HEK293T (cell line): ENCODE data around the gene CCDC126.
"Not testable (repeated sequence)": the region's sequence is repeated elsewhere in the genome, so short reads cannot be mapped to it uniquely, and the experiment has no call there.

ENCODE experiments used
- ARNT ChIP-seq: fragments of 450-650 bp; IDR thresholded peaks from 2 replicates; pipeline ENCODE4 v1.6.1; 2017; ENCODE audit warnings: mild to moderate bottlenecking
- BHLHE40 ChIP-seq: fragments of 450-650 bp; IDR thresholded peaks from 2 replicates; pipeline ENCODE4 v1.6.1; 2016; ENCODE audit warnings: mild to moderate bottlenecking, moderate library complexity, borderline replicate concordance
- ELF4 ChIP-seq: fragments of 450-650 bp; IDR thresholded peaks from 2 replicates; pipeline ENCODE4 v1.6.1; 2017; ENCODE audit warnings: antibody characterized with exemption
- FOXA1 ChIP-seq: fragments of 450-650 bp; IDR thresholded peaks from 2 replicates; pipeline ENCODE4 v1.6.1; 2016; ENCODE audit warnings: mild to moderate bottlenecking
- FOXK2 ChIP-seq: fragments of 450-650 bp; IDR thresholded peaks from 2 replicates; pipeline ENCODE4 v1.6.1; 2016; ENCODE audit warnings: mild to moderate bottlenecking
- FOXM1 ChIP-seq: fragments of 450-650 bp; IDR thresholded peaks from 2 replicates; pipeline ENCODE4 v1.6.1; 2017; ENCODE audit warnings: mild to moderate bottlenecking, borderline replicate concordance
- HDGF ChIP-seq: fragments of 450-650 bp; IDR thresholded peaks from 2 replicates; pipeline ENCODE4 v1.6.1; 2017; ENCODE audit warnings: antibody characterized with exemption, borderline replicate concordance
- L3MBTL2 ChIP-seq: fragments of 450-650 bp; conservative IDR thresholded peaks from 2 replicates; pipeline ENCODE4 v1.6.1; 2016; ENCODE audit warnings: mild to moderate bottlenecking
- LEF1 ChIP-seq: fragments of 450-650 bp; IDR thresholded peaks from 2 replicates; pipeline ENCODE4 v1.6.1; 2017; ENCODE audit warnings: mild to moderate bottlenecking, borderline replicate concordance
- NFRKB ChIP-seq: fragments of 450-650 bp; IDR thresholded peaks from 2 replicates; pipeline ENCODE4 v1.6.1; 2016; ENCODE audit warnings: mild to moderate bottlenecking, moderate library complexity
- SP1 ChIP-seq: fragments of 450-650 bp; IDR thresholded peaks from 2 replicates; pipeline ENCODE4 v1.6.1; 2017
- TARDBP ChIP-seq: fragments of 450-650 bp; IDR thresholded peaks from 2 replicates; pipeline ENCODE4 v1.6.1; 2016
- ZNF384 ChIP-seq: fragments of 450-650 bp; IDR thresholded peaks from 2 replicates; pipeline ENCODE4 v1.6.1; 2016
- TF ChIP-seq, protein P1 (sequence below): fragments of 450-650 bp; IDR thresholded peaks from 2 replicates; pipeline ENCODE4 v1.6.1; 2016

- TF ChIP-seq L3MBTL2, TARDBP, FOXM1, BHLHE40, ARNT, SP1, ZNF384, FOXA1, HDGF, LEF1, FOXK2, NFRKB, ELF4: not testable (repeated sequence)
- TF ChIP-seq, protein P1, sequence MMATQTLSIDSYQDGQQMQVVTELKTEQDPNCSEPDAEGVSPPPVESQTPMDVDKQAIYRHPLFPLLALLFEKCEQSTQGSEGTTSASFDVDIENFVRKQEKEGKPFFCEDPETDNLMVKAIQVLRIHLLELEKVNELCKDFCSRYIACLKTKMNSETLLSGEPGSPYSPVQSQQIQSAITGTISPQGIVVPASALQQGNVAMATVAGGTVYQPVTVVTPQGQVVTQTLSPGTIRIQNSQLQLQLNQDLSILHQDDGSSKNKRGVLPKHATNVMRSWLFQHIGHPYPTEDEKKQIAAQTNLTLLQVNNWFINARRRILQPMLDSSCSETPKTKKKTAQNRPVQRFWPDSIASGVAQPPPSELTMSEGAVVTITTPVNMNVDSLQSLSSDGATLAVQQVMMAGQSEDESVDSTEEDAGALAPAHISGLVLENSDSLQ, result not testable (repeated sequence)
These were observed 11.9 kb upstream of the CCDC126 start for GRCh38 chr7:23585304-23585703.
